ENCODE results near the gene KBTBD8. TPM values are rescaled to one million over a fixed set of nuclear protein-coding genes. Genes with fewer than 3 reads are reported as not detected.

The KBTBD8 gene
- total and polyA plus RNA-seq, 12 donors: 0.06 to 11.9 (median 1.2) TPM

DNA sequence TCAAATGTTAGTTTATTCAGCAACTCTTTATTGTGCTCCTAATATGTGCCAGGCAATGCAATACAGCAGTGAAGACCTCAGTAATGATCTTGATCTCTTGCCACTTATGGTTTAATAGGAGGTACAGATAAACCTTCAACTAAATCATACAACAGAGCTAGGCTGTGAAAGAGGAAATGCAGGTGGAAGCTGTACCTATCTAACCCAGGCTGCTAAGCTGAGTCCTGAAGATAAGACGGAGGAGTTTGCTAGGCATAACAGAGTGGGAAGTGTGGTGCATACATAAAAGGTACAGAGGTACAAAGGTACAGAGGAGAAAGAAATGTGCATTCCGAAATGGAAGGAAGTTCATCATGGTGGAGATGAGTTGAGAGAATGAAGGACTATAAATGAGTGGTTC is 35.0 kb downstream of the KBTBD8 start:
- WGBS, 4 donors: 69 to 86% (median 78%) methylated on average over 2 of the region's 2 CpGs
- Histone ChIP-seq H3K36me3 (replicated peaks in 1 of 2) (no peaks in the 10 kb centered on the region), H3K4me1 (replicated peaks in 1 of 2) (no peaks in the 10 kb centered on the region), H3K9me3 (replicated peaks in 1 of 3) (no peaks in the 10 kb centered on the region), H3K4me3 (no peak overlapping the region), H3K27me3 (no peaks in the 10 kb centered on the region), H3K27ac (no peak overlapping the region)
- intact Hi-C loops (cut with DNase I): no loop called here
- DNase-seq: no peak
- no peak for TF ChIP-seq POLR2A (IDR thresholded peaks at IDR 0.05)
- TF ChIP-seq, protein P1, sequence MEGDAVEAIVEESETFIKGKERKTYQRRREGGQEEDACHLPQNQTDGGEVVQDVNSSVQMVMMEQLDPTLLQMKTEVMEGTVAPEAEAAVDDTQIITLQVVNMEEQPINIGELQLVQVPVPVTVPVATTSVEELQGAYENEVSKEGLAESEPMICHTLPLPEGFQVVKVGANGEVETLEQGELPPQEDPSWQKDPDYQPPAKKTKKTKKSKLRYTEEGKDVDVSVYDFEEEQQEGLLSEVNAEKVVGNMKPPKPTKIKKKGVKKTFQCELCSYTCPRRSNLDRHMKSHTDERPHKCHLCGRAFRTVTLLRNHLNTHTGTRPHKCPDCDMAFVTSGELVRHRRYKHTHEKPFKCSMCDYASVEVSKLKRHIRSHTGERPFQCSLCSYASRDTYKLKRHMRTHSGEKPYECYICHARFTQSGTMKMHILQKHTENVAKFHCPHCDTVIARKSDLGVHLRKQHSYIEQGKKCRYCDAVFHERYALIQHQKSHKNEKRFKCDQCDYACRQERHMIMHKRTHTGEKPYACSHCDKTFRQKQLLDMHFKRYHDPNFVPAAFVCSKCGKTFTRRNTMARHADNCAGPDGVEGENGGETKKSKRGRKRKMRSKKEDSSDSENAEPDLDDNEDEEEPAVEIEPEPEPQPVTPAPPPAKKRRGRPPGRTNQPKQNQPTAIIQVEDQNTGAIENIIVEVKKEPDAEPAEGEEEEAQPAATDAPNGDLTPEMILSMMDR (IDR thresholded peaks at IDR 0.05): no peak

DNA sequence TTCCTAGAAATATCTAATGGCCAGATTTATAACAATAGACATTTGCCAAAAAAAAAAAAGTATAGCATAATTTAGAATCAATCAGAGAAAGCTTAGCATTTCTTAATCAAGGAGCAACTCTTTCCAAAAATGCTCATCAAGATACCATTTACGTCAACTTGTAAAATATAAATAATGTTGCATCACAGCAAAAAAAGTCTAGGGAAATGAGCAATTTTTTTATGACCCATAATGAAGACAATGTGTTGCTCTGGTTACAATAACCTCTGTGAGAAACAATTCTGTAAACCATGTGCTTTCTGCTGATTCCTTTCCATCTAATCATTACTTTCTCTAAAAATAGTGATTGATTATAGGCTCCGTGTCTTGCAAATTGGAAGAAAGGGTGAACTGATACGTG is 36.3 kb downstream of the KBTBD8 start:
- intact Hi-C loops (cut with DNase I): no loop called here
- Histone ChIP-seq H3K4me3 (no peak overlapping the region), H3K9me3 (replicated peaks in 1 of 3) (no peaks in the 10 kb centered on the region), H3K4me1 (replicated peaks in 1 of 2) (no peaks in the 10 kb centered on the region), H3K27ac (no peak overlapping the region), H3K36me3 (replicated peaks in 1 of 2) (no peaks in the 10 kb centered on the region), H3K27me3 (no peaks in the 10 kb centered on the region)
- WGBS, 4 donors: 66 to 79% (median 77%) methylated on average over 3 of the region's 3 CpGs
- no peak for TF ChIP-seq POLR2A (IDR thresholded peaks at IDR 0.05)
- TF ChIP-seq, protein P1 (IDR thresholded peaks at IDR 0.05): no peak
- no peak for DNase-seq

DNA sequence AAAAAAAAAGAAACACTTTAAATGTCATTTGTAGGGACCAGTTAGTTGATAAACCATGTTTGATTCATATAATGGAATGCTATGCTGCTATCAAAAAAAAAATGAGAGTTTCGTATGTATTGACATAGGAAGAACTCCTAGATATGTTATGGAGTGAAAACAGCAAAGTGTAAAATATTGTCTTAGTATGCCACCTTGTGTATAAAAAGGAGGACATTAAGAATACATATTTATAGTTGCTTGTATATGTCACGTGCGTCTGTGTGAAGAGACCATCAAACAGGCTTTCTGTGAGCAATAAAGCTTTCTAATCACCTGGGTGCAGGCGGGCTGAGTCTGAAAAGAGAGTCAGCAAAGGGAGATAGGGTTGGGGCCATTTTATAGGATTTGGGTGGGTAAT is 39.5 kb downstream of the KBTBD8 start:
- Histone ChIP-seq H3K4me1 (replicated peaks in 1 of 2) (no peaks in the 10 kb centered on the region), H3K4me3 (no peak overlapping the region)

DNA sequence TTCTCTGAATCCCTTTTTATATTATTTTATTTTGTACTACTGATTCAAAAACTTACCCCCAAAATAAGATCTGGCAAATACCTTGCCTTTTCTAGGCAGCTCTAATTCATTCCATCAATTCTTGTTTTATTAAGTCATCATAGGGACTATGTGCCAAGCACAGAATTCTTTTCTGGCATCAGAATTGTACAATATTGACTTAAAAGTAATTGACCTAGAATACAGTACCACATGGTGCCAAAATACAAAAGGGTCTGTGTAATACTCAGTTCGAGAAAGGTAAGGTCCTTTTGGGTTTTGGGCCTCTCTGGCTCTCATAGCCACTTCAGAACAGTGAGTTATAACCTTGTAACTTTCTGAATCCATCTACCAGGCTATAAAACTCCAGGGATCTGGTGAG is 46.2 kb downstream of the KBTBD8 start:
- H3K27ac ChIP-seq: no peak overlapping the region
- no peaks in the 10 kb centered on the region for H3K36me3 ChIP-seq (replicated peaks in 1 of 2)
- TF ChIP-seq POLR2A (IDR thresholded peaks at IDR 0.05): no peak
- TF ChIP-seq, protein P1 (IDR thresholded peaks at IDR 0.05): no peak
- intact Hi-C loops (cut with DNase I): no loop called here
- no peak for DNase-seq
- no peak overlapping the region for H3K4me3 ChIP-seq
- H3K9me3 ChIP-seq (replicated peaks in 1 of 3): no peaks in the 10 kb centered on the region
- no peaks in the 10 kb centered on the region for H3K27me3 ChIP-seq
- no peaks in the 10 kb centered on the region for H3K4me1 ChIP-seq (replicated peaks in 1 of 2)
- WGBS, 4 donors: 63 to 82% (median 69%) methylated on average over 1 of the region's 1 CpG

More for the DNA sequence above, 39.5 kb downstream of the KBTBD8 start:
- Histone ChIP-seq H3K9me3 (replicated peaks in 1 of 3) (no peaks in the 10 kb centered on the region), H3K27ac (no peak overlapping the region), H3K27me3 (no peaks in the 10 kb centered on the region), H3K36me3 (replicated peaks in 1 of 2) (no peaks in the 10 kb centered on the region)
- intact Hi-C loops (cut with DNase I): no loop called here
- WGBS, 4 donors: 34 to 49% (median 45%) methylated on average over 4 of the region's 4 CpGs
- no peak for TF ChIP-seq POLR2A (IDR thresholded peaks at IDR 0.05)
- TF ChIP-seq, protein P1 (IDR thresholded peaks at IDR 0.05): peak in 3 of 6 experiments; percentile 20 to 31 (median 22)
- no peak for DNase-seq

Measured in adrenal gland (tissue), 12 donors.